GM12892 (cell line): ENCODE results near the gene GALR2.

ENCODE experiments used
- DNase-seq: peaks from one replicate; pipeline ENCODE4 v3.0.0; 2011; ENCODE audit not compliant: insufficient read length
- FAIRE-seq: peaks from 2 replicates; lab custom pipeline; 2011; peaks lifted over from hg19 to GRCh38; lab: Jason Lieb, UNC
- POLR2A ChIP-seq: IDR thresholded peaks from 2 replicates; pipeline ENCODE4 v1.6.1; 2011; ENCODE audit warnings: low read depth, low read length, control low read depth
- POLR2AphosphoS5 ChIP-seq: IDR thresholded peaks from 2 replicates; pipeline ENCODE4 v1.6.1; 2011; ENCODE audit warnings: low read depth, low read length, control low read depth
- TAF1 ChIP-seq: IDR thresholded peaks from 2 replicates; pipeline ENCODE4 v1.6.1; 2011; ENCODE audit warnings: low read depth, mild to moderate bottlenecking, control low read depth, low read length, borderline replicate concordance

Gene GALR2

GRCh38 chr17:76085066-76085730 is 10.6 kb downstream of the GALR2 start:
- FAIRE-seq (no peak), DNase-seq (no peak)
- TF ChIP-seq TAF1 (no peak), POLR2AphosphoS5 (no peak), POLR2A (no peak)

GRCh38 chr17:76085731-76086366 is 11.3 kb downstream of the GALR2 start:
- no peak for DNase-seq
- TF ChIP-seq POLR2AphosphoS5 (no peak), POLR2A (no peak), TAF1 (no peak)
- FAIRE-seq = no peak

GRCh38 chr17:76086384-76086783 is 11.8 kb downstream of the GALR2 start:
- DNase-seq = no peak
- FAIRE-seq = no peak
- TF ChIP-seq TAF1 (no peak), POLR2AphosphoS5 (no peak), POLR2A (no peak)

- FAIRE-seq = no peak
- TF ChIP-seq POLR2A (no peak), TAF1 (no peak), POLR2AphosphoS5 (no peak)
- no peak for DNase-seq
Observed at GRCh38 chr17:76087531-76087930, 12.9 kb downstream of the GALR2 start.

- no peak for DNase-seq
- FAIRE-seq = no peak
- TF ChIP-seq POLR2A = no peak
- TF ChIP-seq TAF1 = no peak
- TF ChIP-seq POLR2AphosphoS5 = no peak
Observed at GRCh38 chr17:76088041-76088867, 13.7 kb downstream of the GALR2 start.

GRCh38 chr17:76088868-76089576 is 14.4 kb downstream of the GALR2 start:
- DNase-seq = no peak
- TF ChIP-seq POLR2A = no peak
- no peak for TF ChIP-seq POLR2AphosphoS5
- TF ChIP-seq TAF1 = no peak
- no peak for FAIRE-seq

GRCh38 chr17:76089680-76090516 is 15.3 kb downstream of the GALR2 start:
- TF ChIP-seq TAF1 = no peak
- TF ChIP-seq POLR2AphosphoS5 = no peak
- TF ChIP-seq POLR2A = no peak
- DNase-seq (no peak), FAIRE-seq (no peak)

- no peak for TF ChIP-seq TAF1
- TF ChIP-seq POLR2A = no peak
- no peak for TF ChIP-seq POLR2AphosphoS5
- DNase-seq (peak; percentile 13), FAIRE-seq (no peak)
Observed at GRCh38 chr17:76090517-76091129, 16.0 kb downstream of the GALR2 start.

GRCh38 chr17:76091526-76092286 is 17.1 kb downstream of the GALR2 start:
- peak; percentile 6 for DNase-seq
- no peak for TF ChIP-seq TAF1
- TF ChIP-seq POLR2A = no peak
- no peak for FAIRE-seq
